GM21786 (cell line): ENCODE results near the gene LRRC74A.

Source experiments
- ATAC-seq: cut with Tn5 transposase; IDR thresholded peaks from one replicate; pipeline ENCODE4 v1.9.1; 2021; ENCODE audit not compliant: unreplicated experiment

The LRRC74A gene

DNA sequence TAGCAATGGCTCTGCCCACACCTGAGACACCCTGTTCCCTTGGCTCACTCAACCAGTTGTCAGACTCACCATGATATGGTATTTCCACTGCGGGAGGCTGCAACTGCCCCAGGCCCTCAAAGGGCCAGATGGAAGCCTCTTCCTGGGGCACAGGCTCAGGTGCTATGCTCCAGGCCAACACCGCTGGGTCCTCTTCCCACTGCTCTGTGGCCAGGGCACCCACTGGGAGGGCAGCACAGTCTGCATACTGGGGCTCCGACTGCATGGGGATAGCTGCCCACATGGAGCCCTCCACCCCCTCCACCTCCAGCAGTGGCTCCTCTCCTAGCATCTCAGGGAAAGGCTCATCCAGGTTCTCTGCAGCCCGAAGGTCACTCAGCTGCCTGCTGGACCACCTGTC lies 17.2 kb upstream of the LRRC74A start:
- ATAC-seq, result no peak

- no peak for ATAC-seq
Measured at GRCh38 chr14:76810525-76810924, 15.7 kb upstream of the LRRC74A start.

DNA sequence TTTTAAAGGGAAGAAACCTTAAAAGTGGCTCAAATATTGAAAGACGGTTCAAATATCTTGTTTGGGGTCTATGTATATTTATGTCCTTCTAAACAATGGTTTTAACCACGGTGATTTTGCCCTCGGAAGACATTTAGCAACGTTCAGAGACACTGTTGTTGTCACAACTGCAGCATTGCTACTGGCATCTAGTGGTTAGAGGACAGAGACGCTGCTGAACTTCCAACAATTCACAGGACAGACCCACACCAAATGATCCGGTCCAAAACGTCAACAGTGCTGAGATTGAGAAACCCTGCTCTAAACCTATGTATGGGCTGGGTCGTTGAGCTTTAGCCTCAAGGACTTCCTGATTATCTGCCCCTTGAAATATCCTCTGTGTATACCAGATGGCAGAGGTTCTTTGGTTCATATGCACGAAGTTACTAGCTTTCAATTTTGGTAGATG lies 15.2 kb upstream of the LRRC74A start:
- peak; percentile 36 for ATAC-seq

GRCh38 chr14:76811561-76811960 lies 14.6 kb upstream of the LRRC74A start:
- no peak for ATAC-seq

DNA sequence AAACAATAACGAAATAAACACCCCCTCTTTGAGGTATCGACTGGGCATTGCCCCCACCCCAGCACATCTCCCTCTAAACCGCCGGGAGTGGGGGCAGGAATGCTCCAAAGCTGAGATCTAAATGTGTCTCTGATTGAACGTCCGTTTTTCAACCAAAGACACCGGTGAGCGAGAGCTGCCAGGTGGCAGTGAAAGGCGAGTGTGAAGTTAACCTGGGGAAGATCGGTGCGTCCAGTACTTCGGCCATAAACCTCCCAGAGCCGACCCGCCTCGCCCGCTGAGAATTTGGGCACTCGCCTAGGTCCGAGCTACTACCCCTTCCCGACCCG lies 14.2 kb upstream of the LRRC74A start:
- no peak for ATAC-seq

- peak; percentile 77 for ATAC-seq
Measured at GRCh38 chr14:76812422-76813383, 13.5 kb upstream of the LRRC74A start, which contains the start of gene ANGEL1. Gene ANGEL1, minus strand, starts transcription at chr14:76812882. Its CDS starts 55 bp downstream, at chr14:76812827.

DNA sequence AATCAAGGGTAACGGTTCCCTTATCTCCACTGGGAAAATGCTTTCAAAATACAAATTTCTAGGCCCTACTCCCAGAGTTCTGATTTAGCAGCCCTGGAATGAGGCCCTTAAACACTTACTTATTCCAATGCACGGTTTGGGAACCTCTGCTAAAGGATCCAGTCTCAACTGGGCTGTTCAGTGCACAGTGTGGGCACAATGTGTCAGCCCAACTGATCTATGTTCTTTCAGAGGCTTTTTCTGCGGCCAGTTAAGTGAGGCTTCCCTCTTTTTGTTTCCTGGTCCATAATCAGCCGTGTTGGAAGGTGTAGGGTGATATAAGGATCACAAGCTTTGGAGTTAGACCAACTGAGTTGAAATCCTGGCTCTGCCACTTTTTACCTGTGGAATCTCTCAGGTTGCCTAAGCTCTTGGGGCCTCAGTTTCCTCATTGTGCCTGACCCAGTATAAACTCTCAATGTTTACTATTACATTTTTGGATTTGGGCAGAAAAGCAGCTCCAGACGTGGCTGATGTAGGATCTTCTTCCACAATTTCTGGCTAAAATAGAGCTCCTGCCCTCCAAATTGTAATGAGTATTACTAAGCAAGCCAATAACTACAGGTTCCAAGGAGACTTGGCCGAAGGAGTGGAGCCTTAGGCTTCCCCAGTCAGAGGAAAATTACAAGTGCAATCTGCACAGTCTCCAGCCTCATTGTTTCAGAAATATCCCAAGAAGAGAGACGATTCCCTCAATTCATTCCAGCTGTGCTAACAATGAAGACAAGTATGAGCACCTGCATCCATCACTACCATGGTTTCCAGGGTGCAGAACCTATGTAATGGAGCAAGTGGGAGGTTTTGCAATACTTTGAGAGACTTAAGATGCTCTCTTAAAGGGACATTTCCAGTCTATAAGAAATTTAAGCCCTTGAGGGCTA lies 11.2 kb upstream of the LRRC74A start:
- ATAC-seq, result no peak

DNA sequence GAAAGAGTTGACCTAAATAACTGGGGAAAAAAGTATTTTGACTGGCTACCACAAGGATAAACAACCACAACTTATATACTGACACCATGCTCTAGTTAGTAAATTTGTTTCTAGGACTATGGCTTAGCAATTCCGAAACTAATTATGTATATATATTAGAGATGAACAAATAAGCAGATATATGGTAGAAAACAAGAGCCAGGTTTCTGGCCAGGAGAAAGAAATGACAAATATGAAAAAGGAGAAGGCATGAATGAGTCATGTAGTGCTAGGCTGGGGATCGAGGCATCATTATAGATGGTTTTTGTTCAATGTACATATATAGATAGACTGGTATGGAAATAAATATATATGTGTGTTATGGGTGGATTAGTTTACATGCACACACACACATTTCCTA lies 5.5 kb upstream of the LRRC74A start:
- no peak for ATAC-seq

DNA sequence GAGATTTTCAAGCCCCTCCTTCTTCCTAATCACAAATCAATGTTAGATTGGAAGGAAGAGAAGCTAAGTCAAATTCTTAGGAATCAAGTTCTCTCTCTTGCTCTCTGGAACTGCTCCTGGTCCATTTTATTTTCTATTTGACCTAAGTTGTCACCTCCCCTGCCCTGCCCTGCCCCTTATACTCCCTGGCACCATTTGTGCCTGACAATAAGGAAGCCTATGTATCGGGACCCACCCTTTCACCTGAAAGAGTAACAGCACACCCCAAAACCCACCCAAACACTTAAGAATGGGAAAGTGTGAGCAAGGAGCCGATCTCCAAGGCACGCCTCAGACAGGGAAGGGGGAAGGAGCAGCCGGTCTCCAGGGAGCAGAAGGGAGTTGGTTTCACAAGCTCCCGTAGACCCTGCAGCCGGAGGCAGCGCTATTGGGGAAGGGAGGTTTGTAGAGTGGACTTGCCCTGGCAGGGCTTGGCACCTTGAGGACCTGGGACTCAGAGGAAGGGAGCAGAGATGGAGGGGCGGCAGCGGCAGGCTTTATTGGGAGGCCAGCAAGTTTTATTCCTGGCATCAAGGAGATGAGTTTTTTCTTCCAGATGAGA lies 1.6 kb downstream of the LRRC74A start:
- no peak for ATAC-seq

GRCh38 chr14:76828339-76829012 lies 2.3 kb downstream of the LRRC74A start:
- ATAC-seq, result no peak

- ATAC-seq, result no peak
Measured at GRCh38 chr14:76829013-76829365, 2.8 kb downstream of the LRRC74A start.

GRCh38 chr14:76829650-76830421 lies 3.6 kb downstream of the LRRC74A start:
- no peak for ATAC-seq

- no peak for ATAC-seq
Measured at GRCh38 chr14:76830556-76830955, 4.3 kb downstream of the LRRC74A start.

GRCh38 chr14:76832503-76832988 lies 6.3 kb downstream of the LRRC74A start:
- ATAC-seq, result no peak

- ATAC-seq, result no peak
Measured at GRCh38 chr14:76833011-76833410, 6.8 kb downstream of the LRRC74A start.

GRCh38 chr14:76834241-76834661 lies 8.0 kb downstream of the LRRC74A start:
- no peak for ATAC-seq

GRCh38 chr14:76836029-76836630 lies 9.9 kb downstream of the LRRC74A start:
- ATAC-seq, result no peak

DNA sequence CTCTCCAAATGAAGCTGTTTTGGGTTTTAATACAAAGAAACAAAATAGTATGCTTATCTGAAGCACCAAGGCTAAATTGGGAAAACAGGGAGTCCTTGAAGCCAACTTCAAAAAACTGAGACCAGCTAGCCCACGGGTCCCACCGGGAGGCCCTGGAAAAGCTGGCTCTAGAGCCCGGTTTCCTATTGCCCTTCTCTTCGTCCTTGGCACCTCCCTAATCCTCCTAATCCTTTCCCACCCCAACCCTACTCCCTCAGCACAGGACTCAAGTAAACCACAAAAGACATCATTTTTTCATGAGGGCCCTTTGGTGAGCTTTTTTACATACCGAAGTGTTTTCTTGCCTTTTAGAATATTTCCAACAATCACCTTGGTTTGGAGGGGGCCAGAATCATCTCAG lies 11.3 kb downstream of the LRRC74A start:
- no peak for ATAC-seq

DNA sequence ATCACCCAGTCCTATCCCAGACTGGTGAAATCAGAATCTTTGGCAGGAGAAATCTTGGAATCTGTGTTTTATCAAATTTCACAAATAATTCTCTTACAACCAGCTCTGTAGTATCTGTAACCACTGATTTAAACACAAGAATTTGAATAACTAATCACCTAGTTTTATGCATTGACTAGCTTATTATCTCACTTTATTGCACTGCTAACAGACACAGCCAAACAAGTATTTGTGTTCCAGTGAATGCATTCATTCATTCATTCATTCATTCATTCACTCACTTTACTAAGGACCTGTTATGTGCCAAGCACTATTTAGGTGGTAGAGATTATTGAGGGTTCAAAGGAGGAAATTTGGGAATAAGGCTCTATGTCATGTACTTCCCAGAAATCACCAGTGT lies 16.2 kb downstream of the LRRC74A start:
- ATAC-seq, result no peak
